ENCODE measurements around the gene DPF3. TPM values are rescaled to one million over a fixed set of nuclear protein-coding genes. Genes with fewer than 3 reads are reported as not detected.

The DPF3 gene
- total RNA-seq, 1 donor from 2014 or later: 0.11 TPM

GRCh38 chr14:72788972-72789728 is 104.8 kb downstream of the DPF3 start:
- peaks cover 3 to 20% of the 10 kb centered on the region in 2 donors for H3K4me1 ChIP-seq
- no peak for TF ChIP-seq CTCF (IDR thresholded peaks at IDR 0.05)
- H3K4me3 ChIP-seq: no peak overlapping the region
- no peaks in the 10 kb centered on the region for H3K9me3 ChIP-seq
- H3K27ac ChIP-seq: no peak overlapping the region
- H3K27me3 ChIP-seq: no peaks in the 10 kb centered on the region
- intact Hi-C loops (cut with DNase I): no loop called here
- no peak for DNase-seq (ENCODE audit: low spot score in 2 of 2)
- no peaks in the 10 kb centered on the region for H3K36me3 ChIP-seq

- intact Hi-C loops (cut with DNase I): no loop called here
- H3K27ac ChIP-seq: no peak overlapping the region
- no peak overlapping the region for H3K4me3 ChIP-seq
- H3K4me1 ChIP-seq: peaks cover 3 to 20% of the 10 kb centered on the region in 2 donors
- TF ChIP-seq CTCF (IDR thresholded peaks at IDR 0.05): no peak
- no peaks in the 10 kb centered on the region for H3K36me3 ChIP-seq
- no peaks in the 10 kb centered on the region for H3K27me3 ChIP-seq
- H3K9me3 ChIP-seq: no peaks in the 10 kb centered on the region
- no peak for DNase-seq (ENCODE audit: low spot score in 2 of 2)
Observed at GRCh38 chr14:72788255-72788654, 105.6 kb downstream of the DPF3 start.

GRCh38 chr14:72787841-72788240 is 106.1 kb downstream of the DPF3 start:
- DNase-seq (ENCODE audit: low spot score in 2 of 2): no peak
- Histone ChIP-seq H3K36me3 (no peaks in the 10 kb centered on the region), H3K27me3 (no peaks in the 10 kb centered on the region), H3K27ac (no peak overlapping the region), H3K4me1 (peaks cover 3 to 17% of the 10 kb centered on the region in 2 donors), H3K4me3 (no peak overlapping the region), H3K9me3 (no peaks in the 10 kb centered on the region)
- intact Hi-C loops (cut with DNase I): no loop called here
- no peak for TF ChIP-seq CTCF (IDR thresholded peaks at IDR 0.05)

- TF ChIP-seq CTCF (IDR thresholded peaks at IDR 0.05): no peak
- intact Hi-C loops (cut with DNase I): no loop called here
- peaks cover 0 to 10% of the 10 kb centered on the region in 2 donors for H3K4me1 ChIP-seq
- no peak overlapping the region for H3K27ac ChIP-seq
- no peaks in the 10 kb centered on the region for H3K36me3 ChIP-seq
- H3K4me3 ChIP-seq: no peak overlapping the region
- H3K9me3 ChIP-seq: no peaks in the 10 kb centered on the region
- DNase-seq (ENCODE audit: low spot score in 2 of 2): no peak
- H3K27me3 ChIP-seq: no peaks in the 10 kb centered on the region
Observed at GRCh38 chr14:72786378-72787350, 107.2 kb downstream of the DPF3 start.

GRCh38 chr14:72783741-72784140 is 110.2 kb downstream of the DPF3 start:
- Histone ChIP-seq H3K4me3 (no peak overlapping the region), H3K36me3 (no peaks in the 10 kb centered on the region), H3K4me1 (no peaks in the 10 kb centered on the region), H3K27me3 (no peaks in the 10 kb centered on the region), H3K27ac (no peak overlapping the region), H3K9me3 (no peaks in the 10 kb centered on the region)
- DNase-seq (ENCODE audit: low spot score in 2 of 2): no peak
- no peak for TF ChIP-seq CTCF (IDR thresholded peaks at IDR 0.05)
- intact Hi-C loops (cut with DNase I): no loop called here

Measured in ascending aorta (tissue), 2 donors.